ENCODE data around the gene MYBPH. TPM values are rescaled to one million over a fixed set of nuclear protein-coding genes. Genes with fewer than 3 reads are reported as not detected.

The MYBPH gene
- total RNA-seq, 1 donor from 2014 or later: not detected

DNA sequence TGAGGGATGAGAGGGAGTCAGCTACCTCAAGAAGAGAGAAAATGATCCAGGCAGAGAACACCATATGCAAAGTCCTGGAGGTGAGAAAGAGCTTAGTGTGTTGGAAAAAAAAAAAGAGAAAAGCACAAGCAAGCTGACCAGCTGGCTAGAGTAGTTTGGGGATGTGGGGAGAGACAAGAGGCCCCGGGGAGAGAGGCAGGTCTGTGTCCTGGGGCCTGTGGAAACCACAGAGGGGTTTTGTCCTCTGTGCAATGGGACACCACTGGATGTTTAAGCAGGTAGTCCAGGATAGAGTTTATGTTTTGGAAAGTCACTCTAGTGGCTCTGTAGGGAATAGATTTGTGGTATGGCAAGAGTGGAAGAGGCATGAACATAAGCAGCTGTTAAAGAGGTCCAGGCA lies 25.3 kb upstream of the MYBPH start:
- no peak for DNase-seq (ENCODE audit: low spot score)

DNA sequence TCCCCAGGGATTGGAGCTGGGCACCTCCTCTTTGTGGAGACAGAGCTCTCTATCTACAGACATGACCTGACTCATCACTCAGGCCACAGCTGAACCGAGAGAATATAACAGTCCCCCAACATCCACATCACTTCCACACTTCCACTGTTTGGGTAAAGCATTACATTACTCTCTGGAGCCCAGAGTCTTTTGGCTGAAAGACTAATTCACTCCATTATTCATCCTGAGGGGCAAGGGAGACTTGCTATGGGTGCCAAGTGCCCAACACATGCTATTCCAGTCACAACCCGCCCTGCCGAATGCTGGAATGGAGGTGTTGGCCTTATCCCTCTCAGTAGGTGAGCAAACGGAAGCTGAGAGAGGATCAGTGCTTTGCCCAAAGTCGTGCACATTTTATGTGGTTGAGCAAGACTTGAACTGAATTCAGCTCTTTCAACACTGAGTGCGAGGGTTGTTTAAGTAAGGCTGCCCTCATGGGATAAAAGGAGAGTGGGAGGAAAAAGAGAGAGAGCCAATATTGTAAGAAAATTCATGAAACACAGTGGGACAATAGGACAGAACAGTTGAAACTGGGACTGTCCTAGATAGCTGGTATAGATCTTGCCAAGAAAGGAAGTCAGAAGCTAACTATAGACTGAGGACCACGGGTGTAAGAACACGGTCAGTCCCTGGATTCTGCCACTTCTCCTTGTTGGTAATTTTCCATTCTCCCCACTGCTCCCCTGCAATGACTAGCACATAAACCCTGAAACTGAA lies 24.4 kb upstream of the MYBPH start:
- DNase-seq (ENCODE audit: low spot score): no peak

DNA sequence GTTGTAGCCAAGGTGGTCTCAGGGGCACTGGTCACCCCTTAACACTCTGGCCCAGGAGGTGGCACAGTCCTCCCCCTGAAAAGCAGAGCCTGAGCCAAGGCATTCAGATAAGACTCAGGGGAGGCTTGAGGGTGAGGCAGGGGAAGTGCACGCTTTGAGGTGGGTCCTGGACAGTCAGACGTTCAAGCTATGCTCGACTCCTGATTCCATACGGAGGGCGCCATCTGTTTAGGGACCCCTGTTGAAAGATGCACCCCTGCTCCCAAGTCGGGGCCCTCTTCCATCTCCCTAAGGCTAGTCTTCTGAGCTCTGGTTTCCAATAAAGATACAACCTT lies 23.8 kb upstream of the MYBPH start:
- no peak for DNase-seq (ENCODE audit: low spot score)

- no peak for DNase-seq (ENCODE audit: low spot score)
These were observed 23.4 kb upstream of the MYBPH start for GRCh38 chr1:203199002-203199401.

GRCh38 chr1:203197625-203198024 lies 22.0 kb upstream of the MYBPH start:
- DNase-seq (ENCODE audit: low spot score): no peak

- DNase-seq (ENCODE audit: low spot score): no peak
These were observed 20.7 kb upstream of the MYBPH start for GRCh38 chr1:203196371-203196770.

GRCh38 chr1:203190949-203191348 lies 15.3 kb upstream of the MYBPH start:
- DNase-seq (ENCODE audit: low spot score): no peak

- no peak for DNase-seq (ENCODE audit: low spot score)
These were observed 14.3 kb upstream of the MYBPH start for GRCh38 chr1:203189951-203190352.

DNA sequence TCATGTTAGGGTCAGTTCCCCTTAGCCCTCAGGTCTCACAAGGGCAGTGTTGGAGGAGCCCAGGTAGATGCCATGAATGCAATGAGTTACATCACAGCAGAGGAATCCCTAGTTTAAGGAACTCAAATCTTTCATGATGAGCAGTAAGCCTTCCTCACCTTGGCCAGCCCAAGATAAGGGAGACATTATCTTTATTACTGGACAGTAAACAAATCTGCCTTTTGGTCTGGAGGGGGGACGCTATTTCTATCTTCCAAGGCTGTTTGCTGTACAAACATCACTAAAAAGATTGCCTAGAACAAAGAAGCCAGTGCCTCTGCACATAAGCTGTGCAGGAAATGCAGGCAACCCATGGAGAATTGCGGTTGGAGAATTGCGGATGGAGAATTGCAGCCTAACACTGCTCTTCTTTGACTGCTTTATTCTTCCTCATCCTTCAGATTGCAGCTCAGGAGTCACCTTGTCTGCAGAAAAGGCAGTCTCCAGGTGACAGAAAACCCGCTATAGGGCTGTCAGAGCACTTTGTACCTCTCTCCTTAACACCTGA lies 13.1 kb upstream of the MYBPH start:
- no peak for DNase-seq (ENCODE audit: low spot score)

DNA sequence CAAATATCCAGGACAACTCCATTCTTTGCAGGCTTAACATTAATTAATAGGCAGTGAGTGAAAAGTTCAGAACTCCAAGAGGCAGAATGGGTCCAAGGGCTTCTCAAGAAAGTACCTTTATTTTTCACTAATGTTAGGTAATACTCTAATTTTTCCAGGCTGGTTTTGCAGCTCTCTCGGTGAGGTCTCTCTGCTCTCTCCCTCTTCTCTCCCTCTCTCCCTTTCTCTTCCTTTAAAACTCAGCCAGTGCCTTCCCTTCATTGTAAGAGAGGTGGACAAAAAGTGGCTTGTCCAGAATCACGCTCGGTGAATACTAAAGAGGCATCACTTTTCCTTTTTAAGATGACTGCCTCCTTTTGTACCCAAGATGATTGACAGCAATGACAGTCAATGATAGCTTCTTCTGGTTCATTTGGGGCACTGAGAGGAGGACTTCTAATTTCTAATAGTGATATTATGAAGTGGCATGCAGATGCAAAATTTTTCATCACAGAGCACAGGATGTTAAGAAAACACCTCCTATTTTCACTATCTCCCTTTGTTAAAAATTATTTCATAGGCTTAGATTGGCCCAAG lies 12.2 kb upstream of the MYBPH start:
- no peak for DNase-seq (ENCODE audit: low spot score)

DNA sequence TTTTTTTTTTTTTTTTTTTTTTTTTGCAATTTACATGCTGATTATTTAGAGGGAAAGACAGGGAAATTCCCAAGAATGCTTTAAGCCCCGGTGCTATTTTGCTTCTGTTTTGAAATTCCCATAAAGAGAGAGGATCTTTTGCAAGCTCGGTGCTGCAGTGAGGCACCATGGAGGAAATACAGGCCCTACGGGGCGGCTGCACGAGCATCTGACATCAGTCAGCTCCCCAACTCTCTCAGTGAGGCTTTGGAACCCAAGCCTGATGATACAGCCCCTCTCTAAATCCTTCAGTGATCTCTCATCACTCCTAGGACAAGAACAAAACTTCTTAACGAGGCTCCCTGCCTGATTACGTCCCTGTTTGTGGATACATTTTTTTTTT lies 11.7 kb upstream of the MYBPH start:
- no peak for DNase-seq (ENCODE audit: low spot score)

GRCh38 chr1:203186446-203187303 lies 11.0 kb upstream of the MYBPH start, which contains the start of gene CHI3L1:
CHI3L1 (minus strand) TSS chr1:203186704; CDS start chr1:203186623, 81 bp downstream.
- DNase-seq (ENCODE audit: low spot score): no peak

DNA sequence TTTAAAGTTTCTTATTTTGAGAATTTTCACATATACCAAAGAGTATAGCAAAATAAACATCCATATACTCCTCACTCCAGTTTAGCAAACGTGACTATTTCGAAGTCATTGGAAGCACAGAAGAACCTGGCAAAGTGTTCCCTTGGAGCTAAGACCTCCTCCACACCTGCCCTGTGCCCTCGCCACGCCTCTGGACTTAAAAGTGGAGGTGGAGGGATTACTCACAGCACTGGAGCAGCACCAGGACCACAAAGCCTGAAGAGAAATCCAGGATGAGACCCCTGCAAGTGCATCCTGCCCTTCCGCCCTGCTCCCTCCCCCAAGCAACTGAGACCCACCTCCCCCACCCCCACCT lies 10.4 kb upstream of the MYBPH start:
- no peak for DNase-seq (ENCODE audit: low spot score)

- no peak for DNase-seq (ENCODE audit: low spot score)
These were observed 10.0 kb upstream of the MYBPH start for GRCh38 chr1:203185585-203185984.

GRCh38 chr1:203185061-203185461 lies 9.4 kb upstream of the MYBPH start:
- DNase-seq (ENCODE audit: low spot score): no peak

- DNase-seq (ENCODE audit: low spot score): no peak
These were observed 8.8 kb upstream of the MYBPH start for GRCh38 chr1:203184467-203184866.

- no peak for DNase-seq (ENCODE audit: low spot score)
These were observed 8.2 kb upstream of the MYBPH start for GRCh38 chr1:203183828-203184227.

- no peak for DNase-seq (ENCODE audit: low spot score)
These were observed 6.8 kb upstream of the MYBPH start for GRCh38 chr1:203182387-203182953.

- DNase-seq (ENCODE audit: low spot score): no peak
These were observed 6.2 kb upstream of the MYBPH start for GRCh38 chr1:203181586-203182386.

DNA sequence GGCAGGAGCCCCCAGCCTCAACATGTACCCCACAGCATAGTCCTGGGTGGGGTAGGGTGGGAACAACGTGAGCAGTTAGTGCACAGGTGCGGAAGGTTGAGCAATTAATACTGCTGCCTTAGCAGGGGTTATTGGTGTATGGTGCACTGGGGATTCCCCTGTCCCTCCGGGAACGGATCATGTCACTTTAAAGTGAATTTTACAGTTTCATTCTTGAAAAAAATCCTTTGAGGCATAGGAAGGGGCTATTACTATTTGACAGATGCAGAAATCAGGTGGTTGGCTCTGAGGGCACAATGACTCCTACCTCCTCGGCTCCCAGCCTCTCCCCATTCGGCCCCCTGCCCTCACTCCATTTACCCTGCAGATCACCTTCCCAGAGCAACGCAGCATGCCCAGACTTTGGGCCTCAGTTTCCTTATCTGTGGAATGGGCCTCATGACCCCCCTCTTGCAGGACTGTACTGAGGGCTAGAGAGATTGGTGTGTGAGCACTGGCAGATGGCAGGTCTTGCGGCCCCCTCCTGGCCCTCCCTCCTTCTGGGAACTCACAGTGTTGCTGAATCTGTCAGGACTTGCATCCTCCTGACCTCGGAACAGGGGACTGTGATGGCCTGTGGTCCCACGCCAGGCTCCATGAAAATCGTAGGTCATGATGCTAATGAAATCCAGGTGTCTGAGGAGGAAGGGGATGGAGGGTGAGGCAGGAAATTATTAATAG lies 5.1 kb upstream of the MYBPH start:
- DNase-seq (ENCODE audit: low spot score): no peak

DNA sequence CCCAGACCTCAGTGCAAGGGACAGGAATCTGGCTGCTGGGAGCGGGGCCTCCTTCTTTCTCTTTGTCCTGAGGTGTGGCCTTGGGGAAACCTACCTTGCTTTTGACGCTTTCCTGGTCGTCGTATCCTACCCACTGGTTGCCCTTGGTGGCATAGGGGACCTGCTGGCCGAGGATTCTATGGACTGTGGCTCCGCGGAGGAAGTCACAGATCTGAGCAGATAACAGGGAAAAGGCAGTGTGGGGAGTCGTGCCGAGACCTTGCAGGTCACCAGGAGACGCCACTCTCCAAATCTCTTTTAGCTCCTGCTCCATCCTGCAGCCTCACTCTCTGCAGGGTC lies 4.0 kb upstream of the MYBPH start:
- DNase-seq (ENCODE audit: low spot score): no peak

Data from ureter (tissue), 1 donor.